HepG2 (cell line): ENCODE results near the gene CCNQ. TPM values are rescaled to one million over a fixed set of nuclear protein-coding genes. Genes with fewer than 3 reads are reported as not detected.

ENCODE experiments used
- BCLAF1 ChIP-seq: fragments of 450-650 bp; IDR thresholded peaks from 2 replicates; pipeline ENCODE4 v1.6.1; 2017; ENCODE audit warnings: mild to moderate bottlenecking
- GLI4 ChIP-seq: sonication (generic); formaldehyde crosslinking; IDR thresholded peaks from 2 replicates; pipeline ENCODE4 v1.5.1; 2020; ENCODE audit warnings: missing genetic modification reagents, mild to moderate bottlenecking, moderate library complexity, borderline replicate concordance
- HES4 ChIP-seq: sonication (generic); formaldehyde crosslinking; IDR thresholded peaks from 2 replicates; pipeline ENCODE4 v1.9.0; 2021; ENCODE audit warnings: mild to moderate bottlenecking, missing genetic modification reagents, borderline replicate concordance
- HMGA1 ChIP-seq: sonication (generic); formaldehyde crosslinking; conservative IDR thresholded peaks from 2 replicates; pipeline ENCODE4 v1.4.0; 2020; ENCODE audit warnings: missing genetic modification reagents
- KLF6 ChIP-seq: IDR thresholded peaks from 2 replicates; pipeline ENCODE4 v1.8.0; 2016; ENCODE audit warnings: missing biosample characterization, missing genetic modification reagents
- MED13 ChIP-seq: sonication (generic); formaldehyde crosslinking; IDR thresholded peaks from 2 replicates; pipeline ENCODE4 v1.5.0; 2020; ENCODE audit warnings: missing genetic modification reagents
- NFE2L2 ChIP-seq: fragments of 150-350 bp; IDR thresholded peaks from 2 replicates; pipeline ENCODE4 v1.6.1; 2014; ENCODE audit warnings: low read length
- PTBP1 ChIP-seq: fragments of 200-400 bp; formaldehyde crosslinking; IDR thresholded peaks from 2 replicates; pipeline ENCODE4 v1.6.1; 2018; ENCODE audit warnings: low read length, low read depth; ENCODE audit not compliant: poor library complexity, severe bottlenecking
- RBM22 ChIP-seq: fragments of 200-400 bp; formaldehyde crosslinking; optimal IDR thresholded peaks from 2 replicates; pipeline ENCODE3; 2017; ENCODE audit warnings: mild to moderate bottlenecking, low read length, moderate library complexity
- RELA ChIP-seq: sonication (generic); formaldehyde crosslinking; IDR thresholded peaks from 2 replicates; pipeline ENCODE4 v1.4.0; 2020; ENCODE audit warnings: missing genetic modification reagents
- SKIL ChIP-seq: sonication (generic); formaldehyde crosslinking; IDR thresholded peaks from 2 replicates; pipeline ENCODE4 v1.8.0; 2022; ENCODE audit warnings: missing genetic modification reagents, mild to moderate bottlenecking, moderate library complexity, borderline replicate concordance
- TIGD3 ChIP-seq: sonication (generic); formaldehyde crosslinking; IDR thresholded peaks from 2 replicates; pipeline ENCODE4 v1.5.1; 2020; ENCODE audit warnings: mild to moderate bottlenecking, missing genetic modification reagents, borderline replicate concordance
- XBP1 ChIP-seq: sonication (generic); formaldehyde crosslinking; IDR thresholded peaks from 2 replicates; pipeline ENCODE4 v1.5.0; 2020; ENCODE audit warnings: missing genetic modification reagents
- ZNF10 ChIP-seq: sonication (generic); formaldehyde crosslinking; IDR thresholded peaks from 2 replicates; pipeline ENCODE4 v1.4.0; 2020; ENCODE audit warnings: mild to moderate bottlenecking, low read depth, missing genetic modification reagents, borderline replicate concordance
- ZNF251 ChIP-seq: sonication (generic); formaldehyde crosslinking; IDR thresholded peaks from 2 replicates; pipeline ENCODE4 v1.9.0; 2021; ENCODE audit warnings: mild to moderate bottlenecking, missing genetic modification reagents
- ZNF337 ChIP-seq: sonication (generic); formaldehyde crosslinking; IDR thresholded peaks from 2 replicates; pipeline ENCODE4 v1.5.1; 2020; ENCODE audit warnings: missing genetic modification reagents, low read depth, mild to moderate bottlenecking, borderline replicate concordance
- polyA plus RNA-seq, 8 experiments: library from polyadenylated mRNA; depleted of rRNA in 3 of 8; stranded (reverse) in 7 of 8; unstranded in 1 of 8; fragments of >200 nt; fragmentation: Illumina TruSeq in 4 of 8; extraction: Trizol in 4 of 8; gene quantifications; 2 replicates each; pipeline versions ENCODE4 v1.2.1 to v1.2.3, GENCODE V29; 2011 to 2016; ENCODE audit warnings: low read depth in 4 of 8, missing spikeins in 1 of 8, mixed read lengths in 1 of 8; ENCODE audit not compliant: insufficient read depth in 1 of 8
- total RNA-seq, 5 experiments: library from RNA; depleted of rRNA; stranded (reverse); fragments of >200 nt; fragmentation: Illumina TruSeq; extraction: Trizol; gene quantifications; 2 replicates each; pipeline ENCODE4 v1.2.3, GENCODE V29; 2016; ENCODE audit warnings: low read depth in 1 of 5
- TF ChIP-seq, protein P1 (sequence below): sonication (generic); formaldehyde crosslinking; IDR thresholded peaks from 2 replicates; pipeline ENCODE4 v1.4.0; 2020; ENCODE audit warnings: missing genetic modification reagents, borderline replicate concordance
- TF ChIP-seq, protein P2 (sequence below): sonication (generic); formaldehyde crosslinking; IDR thresholded peaks from 2 replicates; pipeline ENCODE4 v1.9.0; 2021; ENCODE audit warnings: missing genetic modification reagents, mild to moderate bottlenecking, borderline replicate concordance

The CCNQ gene
- total and polyA plus RNA-seq, 2 of the 13 experiments (the other 11 are each of a cell fraction or from before 2014, with no cell fraction given) = 15.0 to 25.5 TPM

GRCh38 chrX:153623310-153624029 is 24.5 kb upstream of the CCNQ start (continued):
- no peak for TF ChIP-seq TIGD3
- TF ChIP-seq SKIL = peak; percentile 95
- no peak for TF ChIP-seq PTBP1
- TF ChIP-seq RBM22 = no peak
- no peak for TF ChIP-seq GLI4 (CRISPR knock-in tag)
- no peak for TF ChIP-seq XBP1 (CRISPR knock-in tag)
- TF ChIP-seq KLF6 (CRISPR knock-in tag) = 0 out of 2 replicates have a peak, but pooled peaks have one; percentile 62
- no peak for TF ChIP-seq BCLAF1
- peak; percentile 95 for TF ChIP-seq MED13 (CRISPR knock-in tag)
- TF ChIP-seq, protein P1, sequence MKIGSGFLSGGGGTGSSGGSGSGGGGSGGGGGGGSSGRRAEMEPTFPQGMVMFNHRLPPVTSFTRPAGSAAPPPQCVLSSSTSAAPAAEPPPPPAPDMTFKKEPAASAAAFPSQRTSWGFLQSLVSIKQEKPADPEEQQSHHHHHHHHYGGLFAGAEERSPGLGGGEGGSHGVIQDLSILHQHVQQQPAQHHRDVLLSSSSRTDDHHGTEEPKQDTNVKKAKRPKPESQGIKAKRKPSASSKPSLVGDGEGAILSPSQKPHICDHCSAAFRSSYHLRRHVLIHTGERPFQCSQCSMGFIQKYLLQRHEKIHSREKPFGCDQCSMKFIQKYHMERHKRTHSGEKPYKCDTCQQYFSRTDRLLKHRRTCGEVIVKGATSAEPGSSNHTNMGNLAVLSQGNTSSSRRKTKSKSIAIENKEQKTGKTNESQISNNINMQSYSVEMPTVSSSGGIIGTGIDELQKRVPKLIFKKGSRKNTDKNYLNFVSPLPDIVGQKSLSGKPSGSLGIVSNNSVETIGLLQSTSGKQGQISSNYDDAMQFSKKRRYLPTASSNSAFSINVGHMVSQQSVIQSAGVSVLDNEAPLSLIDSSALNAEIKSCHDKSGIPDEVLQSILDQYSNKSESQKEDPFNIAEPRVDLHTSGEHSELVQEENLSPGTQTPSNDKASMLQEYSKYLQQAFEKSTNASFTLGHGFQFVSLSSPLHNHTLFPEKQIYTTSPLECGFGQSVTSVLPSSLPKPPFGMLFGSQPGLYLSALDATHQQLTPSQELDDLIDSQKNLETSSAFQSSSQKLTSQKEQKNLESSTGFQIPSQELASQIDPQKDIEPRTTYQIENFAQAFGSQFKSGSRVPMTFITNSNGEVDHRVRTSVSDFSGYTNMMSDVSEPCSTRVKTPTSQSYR = peak; percentile 87
- TF ChIP-seq HES4 (CRISPR knock-in tag) = no peak
- TF ChIP-seq ZNF251 = no peak
- TF ChIP-seq RELA (CRISPR knock-in tag) = no peak
- no peak for TF ChIP-seq NFE2L2
- TF ChIP-seq ZNF337 (CRISPR knock-in tag) = no peak
- TF ChIP-seq, protein P2, sequence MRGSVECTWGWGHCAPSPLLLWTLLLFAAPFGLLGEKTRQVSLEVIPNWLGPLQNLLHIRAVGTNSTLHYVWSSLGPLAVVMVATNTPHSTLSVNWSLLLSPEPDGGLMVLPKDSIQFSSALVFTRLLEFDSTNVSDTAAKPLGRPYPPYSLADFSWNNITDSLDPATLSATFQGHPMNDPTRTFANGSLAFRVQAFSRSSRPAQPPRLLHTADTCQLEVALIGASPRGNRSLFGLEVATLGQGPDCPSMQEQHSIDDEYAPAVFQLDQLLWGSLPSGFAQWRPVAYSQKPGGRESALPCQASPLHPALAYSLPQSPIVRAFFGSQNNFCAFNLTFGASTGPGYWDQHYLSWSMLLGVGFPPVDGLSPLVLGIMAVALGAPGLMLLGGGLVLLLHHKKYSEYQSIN (CRISPR knock-in tag) = no peak
- no peak for TF ChIP-seq ZNF10 (CRISPR knock-in tag)
- no peak for TF ChIP-seq HMGA1 (CRISPR knock-in tag)
